Activated CD4-positive, CD25-positive, alpha-beta regulatory T cell treated with anti-CD3 and anti-CD28 coated beads, Interleukin-2, amount 50 U/mL, for 16 hours (primary cell): ENCODE measurements around the gene PRDM1.

ENCODE experiments used
- DNase-seq: peaks from one replicate; pipeline ENCODE4 v3.0.0-alpha.2; 2020; ENCODE audit warnings: low read depth, low spot score

The PRDM1 gene

GRCh38 chr6:106097411-106098231, 11.5 kb downstream of the PRDM1 start:
- peak; percentile 50 for DNase-seq

DNA sequence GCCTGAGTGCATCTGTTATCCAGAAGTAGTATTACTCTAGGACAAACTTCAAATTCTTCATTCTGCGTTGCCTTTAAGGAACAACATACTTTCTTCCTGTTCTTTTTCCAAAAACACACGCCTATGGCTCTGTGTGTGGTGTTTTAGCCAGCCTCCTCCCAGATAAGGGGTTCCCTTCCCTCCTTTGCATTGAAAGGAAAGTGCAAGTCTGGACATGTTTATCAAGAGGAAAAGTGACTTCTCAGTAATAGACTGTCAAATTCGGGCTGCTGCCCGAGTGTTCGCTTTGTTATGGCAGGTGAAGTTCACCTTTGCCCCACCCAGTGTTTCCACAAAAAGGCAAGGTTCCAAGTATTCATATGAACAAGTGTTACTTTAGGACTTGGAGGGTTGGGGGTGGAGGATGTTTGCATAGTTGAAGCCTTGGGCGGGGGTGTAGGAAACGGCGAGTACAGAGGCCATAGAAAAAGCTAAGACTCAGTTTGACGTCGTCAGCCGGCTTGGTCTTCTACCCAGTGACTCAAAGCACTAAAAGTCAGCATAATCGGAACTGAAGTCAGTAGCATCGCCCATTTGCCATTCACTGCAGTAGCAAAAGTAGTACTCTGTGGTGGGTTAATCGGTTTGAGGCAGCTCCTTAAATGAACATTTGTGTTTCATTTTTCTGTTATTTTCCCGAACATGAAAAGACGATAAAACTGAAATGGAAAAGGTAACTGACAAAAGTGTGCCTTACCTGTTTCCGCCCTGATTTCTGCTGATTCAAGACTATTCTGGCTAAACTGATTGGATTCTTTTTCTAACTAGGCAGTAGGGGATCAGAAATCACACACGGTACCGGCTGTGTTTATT, 12.5 kb downstream of the PRDM1 start:
- peak; percentile 71 for DNase-seq

- DNase-seq, result no peak
Observed at GRCh38 chr6:106099235-106099537, 13.1 kb downstream of the PRDM1 start.

GRCh38 chr6:106100755-106101154, 14.6 kb downstream of the PRDM1 start:
- DNase-seq, result no peak

GRCh38 chr6:106101466-106101865, 15.3 kb downstream of the PRDM1 start:
- DNase-seq, result no peak

DNA sequence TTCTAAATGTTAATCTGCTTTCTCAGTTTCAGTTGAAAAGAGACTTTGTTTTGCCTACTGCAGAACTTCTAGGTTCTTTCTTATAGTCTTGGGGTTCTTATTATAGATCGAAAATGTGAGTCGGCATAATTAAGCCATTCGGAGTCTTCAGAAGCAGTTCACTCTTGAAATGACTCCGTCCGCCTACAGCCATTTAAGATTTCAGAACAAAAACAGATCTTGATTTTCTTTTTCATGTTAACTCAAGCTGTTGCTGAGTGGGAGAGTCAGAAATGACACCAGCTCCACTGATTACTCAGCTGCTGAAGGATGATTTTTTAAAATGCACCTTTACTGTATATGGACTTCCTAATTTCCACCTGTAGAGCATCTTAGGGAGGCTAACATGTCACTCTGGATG, 15.9 kb downstream of the PRDM1 start:
- DNase-seq, result no peak

- no peak for DNase-seq
Observed at GRCh38 chr6:106102967-106103727, 17.0 kb downstream of the PRDM1 start.

GRCh38 chr6:106103728-106104109, 17.6 kb downstream of the PRDM1 start:
- no peak for DNase-seq

- no peak for DNase-seq
Observed at GRCh38 chr6:106104476-106104875, 18.3 kb downstream of the PRDM1 start.

GRCh38 chr6:106104941-106105340, 18.8 kb downstream of the PRDM1 start:
- no peak for DNase-seq

- no peak for DNase-seq
Observed at GRCh38 chr6:106105493-106105892, 19.4 kb downstream of the PRDM1 start.

DNA sequence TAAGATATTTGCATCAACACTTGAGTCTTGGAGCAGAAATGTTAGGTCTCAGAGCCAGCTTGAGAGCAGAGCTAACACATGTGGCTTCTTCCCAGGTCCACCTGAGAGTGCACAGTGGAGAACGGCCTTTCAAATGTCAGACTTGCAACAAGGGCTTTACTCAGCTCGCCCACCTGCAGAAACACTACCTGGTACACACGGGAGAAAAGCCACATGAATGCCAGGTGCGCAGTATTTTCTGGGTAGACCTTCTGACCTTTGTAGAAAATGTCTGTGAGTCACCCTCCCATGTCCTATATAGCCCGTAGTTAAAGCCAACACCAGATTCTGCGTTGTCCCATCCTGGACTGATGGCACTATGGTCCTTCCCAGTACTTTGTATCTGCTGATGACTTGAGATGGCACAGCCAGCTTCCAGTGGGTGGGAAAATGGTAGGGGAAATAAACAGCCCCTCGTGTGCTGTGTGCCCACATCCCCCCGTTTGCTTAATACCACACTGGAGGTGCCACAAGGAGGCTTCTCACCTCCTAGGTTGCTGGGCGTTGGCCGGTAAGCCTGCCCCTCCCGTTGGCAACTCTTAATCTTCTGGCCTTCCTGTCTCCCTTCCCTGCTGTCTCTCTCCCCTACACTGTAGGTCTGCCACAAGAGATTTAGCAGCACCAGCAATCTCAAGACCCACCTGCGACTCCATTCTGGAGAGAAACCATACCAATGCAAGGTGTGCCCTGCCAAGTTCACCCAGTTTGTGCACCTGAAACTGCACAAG, 20.3 kb downstream of the PRDM1 start:
- no peak for DNase-seq

- no peak for DNase-seq
Observed at GRCh38 chr6:106107043-106107613, 21.0 kb downstream of the PRDM1 start.

- DNase-seq, result no peak
Observed at GRCh38 chr6:106108129-106108528, 22.0 kb downstream of the PRDM1 start.

GRCh38 chr6:106109029-106109428, 22.9 kb downstream of the PRDM1 start:
- DNase-seq, result no peak

GRCh38 chr6:106110164-106110826, 24.2 kb downstream of the PRDM1 start:
- DNase-seq, result no peak

DNA sequence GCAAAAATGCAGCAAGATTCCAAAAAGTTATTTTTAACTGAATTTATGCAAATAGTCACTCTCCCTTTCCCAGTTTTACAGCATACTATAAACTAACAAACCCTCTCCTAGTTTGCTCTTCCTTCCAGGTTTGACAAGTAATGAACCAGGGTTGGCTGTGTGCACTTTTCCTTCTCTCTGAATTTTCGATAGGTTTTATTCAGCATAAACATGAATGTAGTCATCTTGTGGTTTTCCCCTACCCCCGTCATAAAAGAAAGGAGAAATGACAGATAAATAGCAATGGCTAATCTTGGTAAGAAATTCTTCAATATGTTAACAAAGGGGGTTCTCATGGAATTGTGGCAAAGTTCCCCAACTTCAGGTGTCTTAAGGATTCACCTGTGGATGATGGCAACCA, 26.3 kb downstream of the PRDM1 start:
- no peak for DNase-seq

GRCh38 chr6:106113256-106113959, 27.3 kb downstream of the PRDM1 start:
- no peak for DNase-seq

GRCh38 chr6:106114492-106114891, 28.4 kb downstream of the PRDM1 start:
- peak; percentile 34 for DNase-seq

- DNase-seq, result no peak
Observed at GRCh38 chr6:106115286-106115685, 29.1 kb downstream of the PRDM1 start.
